ENCODE measurements around the gene SLC25A26.

DNA sequence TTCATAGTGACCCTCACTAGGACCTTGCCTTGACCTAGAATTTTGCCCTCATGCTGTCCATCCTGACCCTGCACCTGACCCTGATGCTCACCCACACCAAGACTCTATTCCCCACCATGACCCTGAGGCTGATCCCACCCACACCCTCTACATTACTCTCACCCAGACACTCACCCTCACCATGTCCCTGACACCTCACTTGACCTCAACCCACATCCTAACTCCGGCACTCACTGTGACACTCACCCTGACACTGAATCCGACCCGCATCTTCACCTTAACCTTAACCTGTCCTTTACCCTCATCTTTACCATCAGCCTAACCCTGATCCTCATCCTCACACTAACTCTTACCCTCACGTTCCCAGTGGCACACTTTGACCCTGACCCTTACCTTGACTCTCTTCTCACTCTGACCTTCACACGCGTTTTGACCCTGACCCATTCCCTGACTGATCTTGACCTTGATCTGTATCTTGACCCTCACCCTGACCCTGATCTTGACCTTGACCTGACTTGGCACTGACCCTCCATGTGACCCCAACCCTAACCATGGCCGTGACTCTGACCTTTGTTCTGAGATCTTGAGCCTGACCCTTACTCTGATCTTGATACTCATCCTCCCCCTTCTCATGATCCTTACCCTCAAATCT lies 22.2 kb upstream of the SLC25A26 start:
- TF ChIP-seq CEBPB (IDR thresholded peaks at IDR 0.05; ENCODE audit: borderline replicate concordance, low read depth, low read length) (no peak), ATF7 (IDR thresholded peaks at IDR 0.05) (no peak), ATF7 (CRISPR knock-in tag; IDR thresholded peaks at IDR 0.05) (no peak), MAZ (IDR thresholded peaks at IDR 0.05; ENCODE audit: borderline replicate concordance, low read depth, low read length) (no peak), MAZ (CRISPR knock-in tag; IDR thresholded peaks at IDR 0.05; ENCODE audit: low read depth) (no peak), HNRNPK (IDR thresholded peaks at IDR 0.05; ENCODE audit: low read depth, low read length, poor library complexity, severe bottlenecking) (no peak), CHD4 (IDR thresholded peaks at IDR 0.05; ENCODE audit: borderline replicate concordance, low read length) (no peak), PRPF4 (IDR thresholded peaks at IDR 0.05; ENCODE audit: low read depth, low read length, poor library complexity, severe bottlenecking) (no peak), ZFP41 (CRISPR knock-in tag; IDR thresholded peaks at IDR 0.05; ENCODE audit: borderline replicate concordance) (no peak), GPN1 (CRISPR knock-in tag; IDR thresholded peaks at IDR 0.05; ENCODE audit: borderline replicate concordance) (no peak)
